GM18517 (cell line): ENCODE results near the gene TYK2.

ENCODE experiments used
- ATAC-seq: cut with Tn5 transposase; IDR thresholded peaks from one replicate; pipeline ENCODE4 v1.9.1; 2021; ENCODE audit warnings: mild to moderate bottlenecking, moderate library complexity; ENCODE audit not compliant: unreplicated experiment

TYK2 gene

GRCh38 chr19:10316229-10317044, 63.9 kb downstream of the TYK2 start:
- ATAC-seq, result no peak

- ATAC-seq, result no peak
Measured at GRCh38 chr19:10315335-10316214, 64.8 kb downstream of the TYK2 start, which contains the start of gene FDX2. FDX2 (minus strand) TSS chr19:10316015; CDS start chr19:10315996, 19 bp downstream.

- no peak for ATAC-seq
Measured at GRCh38 chr19:10309423-10309822, 70.9 kb downstream of the TYK2 start, which contains the start of gene ZGLP1. ZGLP1 (minus strand) TSS chr19:10309815.

GRCh38 chr19:10306327-10306726, 74.0 kb downstream of the TYK2 start:
- no peak for ATAC-seq

GRCh38 chr19:10305139-10305806, 75.1 kb downstream of the TYK2 start:
- no peak for ATAC-seq
